ENCODE results near the gene TRPV4.

DNA sequence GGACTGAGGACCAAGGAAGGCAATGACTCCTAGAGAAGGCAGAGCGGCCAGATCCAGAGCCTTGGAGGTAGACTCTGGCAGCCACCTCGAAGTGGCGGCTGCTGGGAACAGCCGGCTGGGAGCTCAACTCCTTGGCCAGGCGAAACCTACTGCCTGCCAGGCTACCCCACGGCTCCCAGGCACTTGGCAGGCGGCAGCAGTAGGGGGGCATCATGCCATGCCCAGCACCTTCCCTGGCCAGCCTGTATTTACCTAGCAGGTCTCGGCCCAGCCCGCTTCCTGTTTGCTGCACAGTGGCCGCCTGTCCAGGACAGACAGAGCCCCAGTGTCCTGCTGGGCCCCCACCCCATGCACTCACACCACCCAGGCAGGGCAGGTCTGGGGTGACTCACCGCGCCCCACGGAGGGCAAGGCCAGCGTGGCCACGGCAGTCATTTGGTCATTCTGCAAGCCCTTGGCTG, 10.2 kb downstream of the TRPV4 start:
- TF ChIP-seq CTCF (IDR thresholded peaks at IDR 0.05) = no peak
- TF ChIP-seq FOXP1 (CRISPR knock-in tag; IDR thresholded peaks at IDR 0.05; ENCODE audit: borderline replicate concordance) = no peak
- TF ChIP-seq, protein P1, sequence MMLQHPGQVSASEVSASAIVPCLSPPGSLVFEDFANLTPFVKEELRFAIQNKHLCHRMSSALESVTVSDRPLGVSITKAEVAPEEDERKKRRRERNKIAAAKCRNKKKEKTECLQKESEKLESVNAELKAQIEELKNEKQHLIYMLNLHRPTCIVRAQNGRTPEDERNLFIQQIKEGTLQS (CRISPR knock-in tag; conservative IDR thresholded peaks at IDR 0.05) = no peak
- TF ChIP-seq E2F4 (CRISPR knock-in tag; IDR thresholded peaks at IDR 0.05; ENCODE audit: borderline replicate concordance, low read depth) = no peak
- no peak for TF ChIP-seq NFE2L1 (CRISPR knock-in tag; IDR thresholded peaks at IDR 0.05)
- TF ChIP-seq, protein P2, sequence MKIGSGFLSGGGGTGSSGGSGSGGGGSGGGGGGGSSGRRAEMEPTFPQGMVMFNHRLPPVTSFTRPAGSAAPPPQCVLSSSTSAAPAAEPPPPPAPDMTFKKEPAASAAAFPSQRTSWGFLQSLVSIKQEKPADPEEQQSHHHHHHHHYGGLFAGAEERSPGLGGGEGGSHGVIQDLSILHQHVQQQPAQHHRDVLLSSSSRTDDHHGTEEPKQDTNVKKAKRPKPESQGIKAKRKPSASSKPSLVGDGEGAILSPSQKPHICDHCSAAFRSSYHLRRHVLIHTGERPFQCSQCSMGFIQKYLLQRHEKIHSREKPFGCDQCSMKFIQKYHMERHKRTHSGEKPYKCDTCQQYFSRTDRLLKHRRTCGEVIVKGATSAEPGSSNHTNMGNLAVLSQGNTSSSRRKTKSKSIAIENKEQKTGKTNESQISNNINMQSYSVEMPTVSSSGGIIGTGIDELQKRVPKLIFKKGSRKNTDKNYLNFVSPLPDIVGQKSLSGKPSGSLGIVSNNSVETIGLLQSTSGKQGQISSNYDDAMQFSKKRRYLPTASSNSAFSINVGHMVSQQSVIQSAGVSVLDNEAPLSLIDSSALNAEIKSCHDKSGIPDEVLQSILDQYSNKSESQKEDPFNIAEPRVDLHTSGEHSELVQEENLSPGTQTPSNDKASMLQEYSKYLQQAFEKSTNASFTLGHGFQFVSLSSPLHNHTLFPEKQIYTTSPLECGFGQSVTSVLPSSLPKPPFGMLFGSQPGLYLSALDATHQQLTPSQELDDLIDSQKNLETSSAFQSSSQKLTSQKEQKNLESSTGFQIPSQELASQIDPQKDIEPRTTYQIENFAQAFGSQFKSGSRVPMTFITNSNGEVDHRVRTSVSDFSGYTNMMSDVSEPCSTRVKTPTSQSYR (CRISPR knock-in tag; IDR thresholded peaks at IDR 0.05) = no peak
- TF ChIP-seq SP1 (CRISPR knock-in tag; conservative IDR thresholded peaks at IDR 0.05) = no peak
- TF ChIP-seq E2F5 (CRISPR knock-in tag; IDR thresholded peaks at IDR 0.05) = no peak
- TF ChIP-seq ZBTB21 (CRISPR knock-in tag; IDR thresholded peaks at IDR 0.05; ENCODE audit: borderline replicate concordance) = no peak
- TF ChIP-seq ESRRA (CRISPR knock-in tag; IDR thresholded peaks at IDR 0.05; ENCODE audit: borderline replicate concordance) = no peak
- TF ChIP-seq, protein P3, sequence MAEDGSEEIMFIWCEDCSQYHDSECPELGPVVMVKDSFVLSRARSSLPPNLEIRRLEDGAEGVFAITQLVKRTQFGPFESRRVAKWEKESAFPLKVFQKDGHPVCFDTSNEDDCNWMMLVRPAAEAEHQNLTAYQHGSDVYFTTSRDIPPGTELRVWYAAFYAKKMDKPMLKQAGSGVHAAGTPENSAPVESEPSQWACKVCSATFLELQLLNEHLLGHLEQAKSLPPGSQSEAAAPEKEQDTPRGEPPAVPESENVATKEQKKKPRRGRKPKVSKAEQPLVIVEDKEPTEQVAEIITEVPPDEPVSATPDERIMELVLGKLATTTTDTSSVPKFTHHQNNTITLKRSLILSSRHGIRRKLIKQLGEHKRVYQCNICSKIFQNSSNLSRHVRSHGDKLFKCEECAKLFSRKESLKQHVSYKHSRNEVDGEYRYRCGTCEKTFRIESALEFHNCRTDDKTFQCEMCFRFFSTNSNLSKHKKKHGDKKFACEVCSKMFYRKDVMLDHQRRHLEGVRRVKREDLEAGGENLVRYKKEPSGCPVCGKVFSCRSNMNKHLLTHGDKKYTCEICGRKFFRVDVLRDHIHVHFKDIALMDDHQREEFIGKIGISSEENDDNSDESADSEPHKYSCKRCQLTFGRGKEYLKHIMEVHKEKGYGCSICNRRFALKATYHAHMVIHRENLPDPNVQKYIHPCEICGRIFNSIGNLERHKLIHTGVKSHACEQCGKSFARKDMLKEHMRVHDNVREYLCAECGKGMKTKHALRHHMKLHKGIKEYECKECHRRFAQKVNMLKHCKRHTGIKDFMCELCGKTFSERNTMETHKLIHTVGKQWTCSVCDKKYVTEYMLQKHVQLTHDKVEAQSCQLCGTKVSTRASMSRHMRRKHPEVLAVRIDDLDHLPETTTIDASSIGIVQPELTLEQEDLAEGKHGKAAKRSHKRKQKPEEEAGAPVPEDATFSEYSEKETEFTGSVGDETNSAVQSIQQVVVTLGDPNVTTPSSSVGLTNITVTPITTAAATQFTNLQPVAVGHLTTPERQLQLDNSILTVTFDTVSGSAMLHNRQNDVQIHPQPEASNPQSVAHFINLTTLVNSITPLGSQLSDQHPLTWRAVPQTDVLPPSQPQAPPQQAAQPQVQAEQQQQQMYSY (CRISPR knock-in tag; IDR thresholded peaks at IDR 0.05) = 0 out of 2 replicates have a peak, but pooled peaks have one; percentile 9
- TF ChIP-seq JAZF1 (CRISPR knock-in tag; IDR thresholded peaks at IDR 0.05) = no peak
- TF ChIP-seq IRF1 (CRISPR knock-in tag; IDR thresholded peaks at IDR 0.05) = no peak
